SK-N-MC (cell line): Measurements from ENCODE around the gene CAMTA1.

ENCODE experiments used
- DNase-seq: peaks from one replicate; pipeline ENCODE4 v3.0.0-alpha.2; 2011; ENCODE audit warnings: low read depth, low spot score
- H3K27ac ChIP-seq: fragments of 200-600 bp; sonication (generic); 2 replicates; pipeline ENCODE4 v1.5.1; 2016; ENCODE audit warnings: mixed run types
- H3K36me3 ChIP-seq: fragments of 200-600 bp; sonication (generic); 2 replicates; pipeline ENCODE4 v1.6.1; 2017; ENCODE audit warnings: antibody characterized with exemption, low read length, mixed read lengths; ENCODE audit not compliant: insufficient read depth
- H3K4me3 ChIP-seq: fragments of 200-600 bp; sonication (generic); 2 replicates; pipeline ENCODE4 v1.5.1; 2016
- H3K9ac ChIP-seq: fragments of 200-600 bp; sonication (generic); 2 replicates; pipeline ENCODE4 v1.8.0; 2017; ENCODE audit warnings: mixed run types, mixed read lengths; ENCODE audit not compliant: insufficient read length
- H3K9me3 ChIP-seq: fragments of 200-600 bp; sonication (generic); 2 replicates; pipeline ENCODE4 v1.6.1; 2017; ENCODE audit warnings: low read depth, mild to moderate bottlenecking, antibody characterized with exemption, low read length, moderate library complexity, mixed read lengths
- EZH2 ChIP-seq: fragments of 200-600 bp; sonication (generic); IDR thresholded peaks from one replicate; pipeline ENCODE4 v1.6.1; 2017; ENCODE audit warnings: antibody characterized with exemption
- FOXP2 ChIP-seq: optimal IDR thresholded peaks from 2 replicates; pipeline ENCODE3; 2011; ENCODE audit warnings: mild to moderate bottlenecking, moderate library complexity; ENCODE audit not compliant: insufficient read depth; ENCODE audit errors: extremely low read length, control extremely low read depth
- POLR2AphosphoS5 ChIP-seq: IDR thresholded peaks from 2 replicates; pipeline ENCODE4 v1.6.1; 2012; ENCODE audit warnings: mild to moderate bottlenecking, low read depth, low read length, borderline replicate concordance

Gene CAMTA1

DNA sequence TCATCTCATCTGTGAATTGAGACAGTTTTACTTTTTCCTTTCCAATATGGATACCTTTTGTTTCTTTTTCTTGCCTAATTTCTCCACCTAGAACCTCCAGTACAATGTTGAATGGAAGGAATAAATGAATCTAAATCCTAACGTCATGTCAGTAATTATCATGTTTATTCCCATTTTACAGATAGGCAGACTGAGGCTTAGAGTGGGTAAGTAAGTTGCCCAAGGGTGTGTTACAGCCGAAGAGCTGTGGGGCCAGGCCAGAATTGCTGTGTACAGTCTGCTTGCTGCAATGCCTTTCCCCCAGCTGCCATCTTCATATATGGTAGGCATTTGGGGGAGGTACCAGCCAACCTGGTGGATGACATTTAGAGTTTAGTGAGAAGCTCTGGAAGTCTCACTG is 162.7 kb downstream of the CAMTA1 start:
- H3K4me3 ChIP-seq = no peak overlapping the region
- H3K27ac ChIP-seq = no peak overlapping the region
- no peak for TF ChIP-seq POLR2AphosphoS5
- no peak overlapping the region for H3K9ac ChIP-seq
- H3K36me3 ChIP-seq = no peaks in the 10 kb centered on the region
- no peak for DNase-seq
- no peaks in the 10 kb centered on the region for H3K9me3 ChIP-seq

DNA sequence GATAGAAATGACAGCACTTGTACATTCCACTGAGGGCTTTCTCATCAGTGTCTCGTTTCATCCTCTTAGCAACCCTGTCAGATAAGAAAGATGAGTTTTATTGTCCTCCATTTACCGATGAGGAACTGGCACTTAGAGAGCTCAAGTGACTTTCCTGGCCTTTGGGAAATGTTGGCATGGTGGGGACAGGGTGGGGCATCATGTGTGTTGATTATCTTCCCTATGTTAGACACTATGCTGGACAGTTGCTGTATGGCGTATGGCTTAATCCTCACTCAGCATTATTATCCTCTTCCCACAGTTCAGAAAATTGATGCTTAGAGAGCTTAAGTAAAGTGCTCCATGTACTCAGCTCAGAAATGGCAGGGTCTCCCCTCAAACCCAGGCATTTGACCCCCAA is 163.2 kb downstream of the CAMTA1 start:
- TF ChIP-seq EZH2 = no peak
- no peak for TF ChIP-seq FOXP2
- TF ChIP-seq POLR2AphosphoS5 = no peak
- Histone ChIP-seq H3K36me3 (no peaks in the 10 kb centered on the region), H3K27ac (no peak overlapping the region), H3K9ac (no peak overlapping the region), H3K4me3 (no peak overlapping the region), H3K9me3 (no peaks in the 10 kb centered on the region)
- no peak for DNase-seq

DNA sequence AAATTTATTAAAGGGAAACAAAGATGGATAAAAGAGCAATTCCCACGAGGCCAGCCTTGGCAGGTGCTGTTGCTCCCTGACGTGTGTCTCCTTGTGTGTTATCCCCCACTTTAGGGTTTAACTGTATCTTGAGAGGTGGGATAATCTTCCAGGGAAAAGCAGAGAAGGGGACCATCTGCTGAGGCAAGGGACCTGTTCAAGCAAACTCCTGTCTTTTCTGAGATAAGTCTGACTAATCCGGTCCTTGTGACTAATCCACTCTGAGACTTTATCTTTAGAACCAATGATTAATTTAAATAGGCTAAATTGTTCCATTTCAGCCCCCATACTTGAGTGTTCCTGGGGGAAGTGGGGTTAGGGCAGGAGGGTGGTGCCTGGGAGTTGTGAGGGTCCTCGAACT is 163.6 kb downstream of the CAMTA1 start:
- H3K36me3 ChIP-seq = no peaks in the 10 kb centered on the region
- H3K9ac ChIP-seq = no peak overlapping the region
- H3K4me3 ChIP-seq = no peak overlapping the region
- H3K9me3 ChIP-seq = no peaks in the 10 kb centered on the region
- DNase-seq = no peak
- no peak for TF ChIP-seq EZH2
- TF ChIP-seq FOXP2 = no peak
- no peak for TF ChIP-seq POLR2AphosphoS5
- H3K27ac ChIP-seq = no peak overlapping the region

- H3K27ac ChIP-seq = no peak overlapping the region
- TF ChIP-seq EZH2 (no peak), POLR2AphosphoS5 (no peak), FOXP2 (no peak)
- H3K9ac ChIP-seq = no peak overlapping the region
- DNase-seq = no peak
- no peaks in the 10 kb centered on the region for H3K36me3 ChIP-seq
- no peak overlapping the region for H3K4me3 ChIP-seq
- no peaks in the 10 kb centered on the region for H3K9me3 ChIP-seq
Measured at GRCh38 chr1:6950001-6950765, 164.9 kb downstream of the CAMTA1 start.

DNA sequence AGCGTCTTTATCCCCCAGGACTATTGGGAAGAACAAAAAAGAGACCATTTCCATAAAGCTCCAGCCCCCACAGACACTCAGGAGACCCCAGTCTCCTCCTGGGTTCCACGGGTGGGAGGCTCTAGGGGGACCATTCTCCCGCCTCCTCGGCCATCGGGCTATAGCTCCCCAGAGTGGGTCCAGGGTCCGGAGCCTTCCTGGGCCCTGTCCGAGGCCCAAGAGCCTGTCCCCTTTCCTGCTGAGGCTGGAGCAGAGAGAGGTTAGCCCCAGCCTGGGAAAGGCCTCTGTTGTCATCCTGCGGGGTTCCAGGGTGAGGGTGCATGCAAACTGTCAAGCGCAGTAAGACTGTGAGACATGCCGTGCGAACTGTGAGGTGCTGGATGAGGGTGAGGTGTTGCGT is 166.3 kb downstream of the CAMTA1 start:
- no peaks in the 10 kb centered on the region for H3K9me3 ChIP-seq
- TF ChIP-seq EZH2 (no peak), POLR2AphosphoS5 (no peak), FOXP2 (no peak)
- no peak for DNase-seq
- no peak overlapping the region for H3K9ac ChIP-seq
- no peaks in the 10 kb centered on the region for H3K36me3 ChIP-seq
- H3K27ac ChIP-seq = no peak overlapping the region
- H3K4me3 ChIP-seq = no peak overlapping the region

- Histone ChIP-seq H3K36me3 (no peaks in the 10 kb centered on the region), H3K4me3 (no peak overlapping the region), H3K9ac (no peak overlapping the region), H3K9me3 (no peaks in the 10 kb centered on the region), H3K27ac (no peak overlapping the region)
- TF ChIP-seq EZH2 = no peak
- no peak for TF ChIP-seq FOXP2
- no peak for TF ChIP-seq POLR2AphosphoS5
- no peak for DNase-seq
Measured at GRCh38 chr1:6953216-6953615, 168.0 kb downstream of the CAMTA1 start.

DNA sequence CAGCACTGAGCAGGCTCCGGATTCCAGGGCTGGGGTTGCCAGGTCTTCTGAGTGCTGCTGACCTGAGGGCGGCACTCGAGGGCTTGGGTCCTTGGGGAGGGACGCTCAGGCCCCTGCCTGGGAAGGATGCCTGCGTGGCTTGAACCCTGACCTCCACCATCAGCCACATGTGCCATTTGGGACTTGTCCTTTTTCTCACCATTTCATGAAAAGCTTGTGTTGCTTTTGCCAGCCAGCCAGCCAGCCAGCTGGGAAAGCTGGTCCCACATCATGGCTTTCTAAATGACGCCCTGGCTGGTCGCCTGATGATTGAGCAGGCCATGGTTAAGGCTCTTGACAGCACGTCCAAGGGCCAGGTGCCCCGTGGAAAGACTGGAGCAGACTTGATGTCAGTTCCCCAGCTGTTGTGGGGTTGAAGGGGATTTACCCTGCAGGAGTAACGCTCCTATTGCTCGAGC is 168.7 kb downstream of the CAMTA1 start:
- no peak overlapping the region for H3K27ac ChIP-seq
- H3K36me3 ChIP-seq = no peaks in the 10 kb centered on the region
- H3K9me3 ChIP-seq = no peaks in the 10 kb centered on the region
- no peak overlapping the region for H3K4me3 ChIP-seq
- no peak overlapping the region for H3K9ac ChIP-seq
- TF ChIP-seq FOXP2 = no peak
- TF ChIP-seq POLR2AphosphoS5 = no peak
- no peak for TF ChIP-seq EZH2
- DNase-seq = no peak

DNA sequence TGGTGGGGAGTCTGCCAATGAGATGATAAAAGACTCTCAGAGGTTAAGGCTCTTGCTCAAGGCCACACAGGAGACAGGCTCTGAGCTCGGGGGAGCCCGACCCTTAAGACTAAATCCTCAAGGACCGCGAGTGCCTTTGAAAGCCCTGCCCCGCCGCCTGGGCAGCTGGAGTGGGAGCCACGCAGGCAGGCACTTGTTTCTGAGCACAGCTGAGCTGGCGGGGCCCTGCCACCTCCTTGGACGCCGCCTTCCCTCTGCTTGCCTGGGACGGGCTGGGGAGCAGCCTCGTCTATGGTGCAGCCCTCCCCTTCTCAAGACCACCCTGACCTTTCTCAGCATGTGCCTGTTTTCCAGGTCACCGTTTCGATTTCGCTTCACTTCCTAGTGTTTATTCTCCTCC is 169.3 kb downstream of the CAMTA1 start:
- Histone ChIP-seq H3K9me3 (no peaks in the 10 kb centered on the region), H3K27ac (no peak overlapping the region), H3K4me3 (no peak overlapping the region), H3K36me3 (no peaks in the 10 kb centered on the region), H3K9ac (no peak overlapping the region)
- TF ChIP-seq FOXP2 (no peak), EZH2 (no peak), POLR2AphosphoS5 (no peak)
- DNase-seq = no peak
